PFSK-1 (cell line): Measurements from ENCODE around the gene CLDN4.

ENCODE experiments used
- FOXP2 ChIP-seq: optimal IDR thresholded peaks from 2 replicates; pipeline ENCODE3; 2011; ENCODE audit warnings: borderline replicate concordance, control low read depth, inconsistent platforms; ENCODE audit not compliant: insufficient read depth; ENCODE audit errors: extremely low read length, extremely low read depth
- POLR2AphosphoS5 ChIP-seq: IDR thresholded peaks from 2 replicates; pipeline ENCODE4 v1.6.1; 2012; ENCODE audit warnings: low read depth, mild to moderate bottlenecking, control low read depth, low read length, moderate library complexity
- SIN3A ChIP-seq: IDR thresholded peaks from 2 replicates; pipeline ENCODE4 v1.6.1; 2012; ENCODE audit warnings: mild to moderate bottlenecking, low read length, moderate library complexity, borderline replicate concordance; ENCODE audit not compliant: insufficient read depth
- TAF1 ChIP-seq: IDR thresholded peaks from 2 replicates; pipeline ENCODE4 v1.6.1; 2012; ENCODE audit warnings: low read length, control low read depth, borderline replicate concordance; ENCODE audit not compliant: insufficient read depth
- TF ChIP-seq, protein P1 (sequence below), 2 experiments: IDR thresholded peaks; 2 replicates each; pipeline versions ENCODE4 v1.6.1 to v1.8.0; 2011 to 2012; ENCODE audit warnings: low read depth in 2 of 2, low read length in 2 of 2, control low read depth in 1 of 2, inconsistent platforms in 1 of 2, mild to moderate bottlenecking in 1 of 2, moderate library complexity in 1 of 2; ENCODE audit not compliant: insufficient read depth in 1 of 2

The CLDN4 gene

DNA sequence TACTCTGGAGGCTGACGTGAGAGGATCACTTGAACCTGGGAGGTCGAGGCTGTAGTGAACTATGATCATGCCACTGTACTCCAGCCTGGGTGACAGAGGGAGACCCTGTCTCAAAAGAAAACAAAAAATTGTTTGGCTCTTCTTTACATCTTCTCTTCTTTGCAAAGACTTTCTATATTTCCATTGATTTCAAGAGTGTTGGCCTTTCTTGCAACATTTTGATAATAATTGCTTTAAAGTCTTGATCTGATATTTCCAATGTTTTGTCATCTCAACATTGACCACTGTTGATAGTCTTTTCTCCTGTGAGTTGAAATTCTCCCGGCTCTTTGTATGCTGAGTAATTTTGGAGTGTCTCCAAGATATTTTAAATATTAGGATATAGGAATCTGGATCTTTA is 17.8 kb upstream of the CLDN4 start:
- TF ChIP-seq SIN3A (no peak), POLR2AphosphoS5 (no peak)

GRCh38 chr7:73815436-73815835 is 15.4 kb upstream of the CLDN4 start:
- TF ChIP-seq, protein P1, sequence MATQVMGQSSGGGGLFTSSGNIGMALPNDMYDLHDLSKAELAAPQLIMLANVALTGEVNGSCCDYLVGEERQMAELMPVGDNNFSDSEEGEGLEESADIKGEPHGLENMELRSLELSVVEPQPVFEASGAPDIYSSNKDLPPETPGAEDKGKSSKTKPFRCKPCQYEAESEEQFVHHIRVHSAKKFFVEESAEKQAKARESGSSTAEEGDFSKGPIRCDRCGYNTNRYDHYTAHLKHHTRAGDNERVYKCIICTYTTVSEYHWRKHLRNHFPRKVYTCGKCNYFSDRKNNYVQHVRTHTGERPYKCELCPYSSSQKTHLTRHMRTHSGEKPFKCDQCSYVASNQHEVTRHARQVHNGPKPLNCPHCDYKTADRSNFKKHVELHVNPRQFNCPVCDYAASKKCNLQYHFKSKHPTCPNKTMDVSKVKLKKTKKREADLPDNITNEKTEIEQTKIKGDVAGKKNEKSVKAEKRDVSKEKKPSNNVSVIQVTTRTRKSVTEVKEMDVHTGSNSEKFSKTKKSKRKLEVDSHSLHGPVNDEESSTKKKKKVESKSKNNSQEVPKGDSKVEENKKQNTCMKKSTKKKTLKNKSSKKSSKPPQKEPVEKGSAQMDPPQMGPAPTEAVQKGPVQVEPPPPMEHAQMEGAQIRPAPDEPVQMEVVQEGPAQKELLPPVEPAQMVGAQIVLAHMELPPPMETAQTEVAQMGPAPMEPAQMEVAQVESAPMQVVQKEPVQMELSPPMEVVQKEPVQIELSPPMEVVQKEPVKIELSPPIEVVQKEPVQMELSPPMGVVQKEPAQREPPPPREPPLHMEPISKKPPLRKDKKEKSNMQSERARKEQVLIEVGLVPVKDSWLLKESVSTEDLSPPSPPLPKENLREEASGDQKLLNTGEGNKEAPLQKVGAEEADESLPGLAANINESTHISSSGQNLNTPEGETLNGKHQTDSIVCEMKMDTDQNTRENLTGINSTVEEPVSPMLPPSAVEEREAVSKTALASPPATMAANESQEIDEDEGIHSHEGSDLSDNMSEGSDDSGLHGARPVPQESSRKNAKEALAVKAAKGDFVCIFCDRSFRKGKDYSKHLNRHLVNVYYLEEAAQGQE (IDR thresholded peaks at IDR 0.05; ENCODE audit: insufficient read depth in 1 of 2, low read depth in 2 of 2, low read length in 2 of 2) = no peak
- TF ChIP-seq FOXP2 (no peak), TAF1 (no peak), POLR2AphosphoS5 (no peak), SIN3A (no peak)

DNA sequence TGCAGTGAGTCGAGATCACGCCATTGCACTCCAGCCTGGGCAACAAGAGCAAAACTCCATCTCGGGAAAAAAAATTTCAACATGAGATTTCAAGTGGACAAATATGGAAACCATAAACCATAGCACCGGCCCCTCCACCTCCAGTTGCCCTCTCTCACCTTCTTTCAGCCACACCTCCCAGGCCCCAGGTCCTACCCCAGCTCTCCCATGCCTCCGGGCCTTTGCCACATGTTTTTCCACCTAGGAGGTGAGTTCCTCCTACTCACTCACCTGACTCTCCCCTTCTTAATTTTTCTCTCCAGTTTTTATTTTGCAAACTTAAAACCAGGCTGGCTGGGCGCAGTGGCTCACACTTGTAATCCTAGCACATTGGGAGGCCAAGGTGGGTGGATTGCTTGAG is 13.7 kb upstream of the CLDN4 start:
- TF ChIP-seq FOXP2 = no peak
- TF ChIP-seq SIN3A = no peak
- TF ChIP-seq, protein P1 (IDR thresholded peaks at IDR 0.05; ENCODE audit: insufficient read depth in 1 of 2, low read depth in 2 of 2, low read length in 2 of 2) = no peak
- no peak for TF ChIP-seq POLR2AphosphoS5
- no peak for TF ChIP-seq TAF1

GRCh38 chr7:73820013-73820412 is 10.8 kb upstream of the CLDN4 start:
- TF ChIP-seq, protein P1 (IDR thresholded peaks at IDR 0.05; ENCODE audit: insufficient read depth in 1 of 2, low read depth in 2 of 2, low read length in 2 of 2) = no peak
- no peak for TF ChIP-seq SIN3A
- no peak for TF ChIP-seq FOXP2
- TF ChIP-seq POLR2AphosphoS5 = no peak
- no peak for TF ChIP-seq TAF1

GRCh38 chr7:73822319-73823173 is 8.2 kb upstream of the CLDN4 start:
- TF ChIP-seq POLR2AphosphoS5 (no peak), FOXP2 (no peak), SIN3A (no peak), TAF1 (no peak)
- TF ChIP-seq, protein P1 (IDR thresholded peaks at IDR 0.05; ENCODE audit: insufficient read depth in 1 of 2, low read depth in 2 of 2, low read length in 2 of 2) = no peak
